ENCODE data around the gene GIPC1.
"Not testable (repeated sequence)": the region's sequence is repeated elsewhere in the genome, so short reads cannot be mapped to it uniquely, and the experiment has no call there.

GIPC1 gene

DNA sequence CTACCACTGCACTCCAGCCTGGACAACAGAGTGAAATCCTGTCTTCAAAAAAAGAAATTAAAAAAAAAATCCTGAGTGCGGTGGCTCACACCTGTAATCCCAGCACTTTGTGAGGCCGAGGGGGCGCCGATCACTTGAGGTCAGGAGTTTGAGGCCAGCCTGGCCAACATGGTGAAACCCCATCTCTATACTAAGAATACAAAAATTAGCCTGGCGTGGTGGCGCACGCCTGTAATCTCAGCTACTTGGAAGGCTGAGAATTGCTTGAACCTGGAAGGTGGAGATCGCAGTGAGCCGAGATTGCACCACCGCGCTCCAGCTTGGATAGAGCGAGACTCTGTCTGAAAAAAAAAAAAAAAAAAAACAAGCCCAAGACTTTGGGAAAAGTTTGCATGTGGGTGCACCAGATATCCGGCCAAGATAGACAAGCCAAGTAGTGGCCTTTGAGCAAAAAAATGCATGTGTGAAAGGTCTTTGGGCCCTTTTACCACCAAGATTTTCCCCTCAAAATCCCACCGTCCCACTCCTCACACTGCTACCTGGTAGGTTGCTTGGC is 16.6 kb upstream of the GIPC1 start:
- TF ChIP-seq, protein P1, sequence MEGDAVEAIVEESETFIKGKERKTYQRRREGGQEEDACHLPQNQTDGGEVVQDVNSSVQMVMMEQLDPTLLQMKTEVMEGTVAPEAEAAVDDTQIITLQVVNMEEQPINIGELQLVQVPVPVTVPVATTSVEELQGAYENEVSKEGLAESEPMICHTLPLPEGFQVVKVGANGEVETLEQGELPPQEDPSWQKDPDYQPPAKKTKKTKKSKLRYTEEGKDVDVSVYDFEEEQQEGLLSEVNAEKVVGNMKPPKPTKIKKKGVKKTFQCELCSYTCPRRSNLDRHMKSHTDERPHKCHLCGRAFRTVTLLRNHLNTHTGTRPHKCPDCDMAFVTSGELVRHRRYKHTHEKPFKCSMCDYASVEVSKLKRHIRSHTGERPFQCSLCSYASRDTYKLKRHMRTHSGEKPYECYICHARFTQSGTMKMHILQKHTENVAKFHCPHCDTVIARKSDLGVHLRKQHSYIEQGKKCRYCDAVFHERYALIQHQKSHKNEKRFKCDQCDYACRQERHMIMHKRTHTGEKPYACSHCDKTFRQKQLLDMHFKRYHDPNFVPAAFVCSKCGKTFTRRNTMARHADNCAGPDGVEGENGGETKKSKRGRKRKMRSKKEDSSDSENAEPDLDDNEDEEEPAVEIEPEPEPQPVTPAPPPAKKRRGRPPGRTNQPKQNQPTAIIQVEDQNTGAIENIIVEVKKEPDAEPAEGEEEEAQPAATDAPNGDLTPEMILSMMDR (IDR thresholded peaks at IDR 0.05; ENCODE audit: low read depth, low read length) = no peak
- no peak for DNase-seq (ENCODE audit: low read depth, low spot score)
- no peak overlapping the region for H3K4me3 ChIP-seq (ENCODE audit: low read depth, low read length)
- in situ Hi-C loops (cut with HindIII; ENCODE audit: low sequenced_read_pairs) = no loop called here

DNA sequence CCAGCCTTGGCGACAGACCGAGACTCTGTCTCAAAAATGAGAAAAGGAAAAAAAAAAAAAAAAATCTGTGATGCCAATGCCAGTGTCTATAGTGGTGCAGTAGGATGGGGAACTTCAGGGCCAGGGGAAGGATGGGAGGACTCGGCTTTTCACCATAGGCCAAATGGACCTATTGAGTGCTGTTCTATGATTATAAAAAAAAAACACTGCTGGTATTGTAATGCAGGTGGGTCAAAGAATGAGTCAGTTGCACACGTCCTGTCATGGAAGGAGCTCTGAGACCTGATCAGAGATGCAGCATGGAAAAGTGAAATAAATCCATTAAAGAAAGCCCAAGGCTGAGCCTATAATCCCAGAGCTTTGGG is 15.3 kb upstream of the GIPC1 start:
- TF ChIP-seq, protein P1 (IDR thresholded peaks at IDR 0.05; ENCODE audit: low read depth, low read length) = no peak
- no peak for DNase-seq (ENCODE audit: low read depth, low spot score)
- in situ Hi-C loops (cut with HindIII; ENCODE audit: low sequenced_read_pairs) = no loop called here
- H3K4me3 ChIP-seq (ENCODE audit: low read depth, low read length) = no peak overlapping the region

DNA sequence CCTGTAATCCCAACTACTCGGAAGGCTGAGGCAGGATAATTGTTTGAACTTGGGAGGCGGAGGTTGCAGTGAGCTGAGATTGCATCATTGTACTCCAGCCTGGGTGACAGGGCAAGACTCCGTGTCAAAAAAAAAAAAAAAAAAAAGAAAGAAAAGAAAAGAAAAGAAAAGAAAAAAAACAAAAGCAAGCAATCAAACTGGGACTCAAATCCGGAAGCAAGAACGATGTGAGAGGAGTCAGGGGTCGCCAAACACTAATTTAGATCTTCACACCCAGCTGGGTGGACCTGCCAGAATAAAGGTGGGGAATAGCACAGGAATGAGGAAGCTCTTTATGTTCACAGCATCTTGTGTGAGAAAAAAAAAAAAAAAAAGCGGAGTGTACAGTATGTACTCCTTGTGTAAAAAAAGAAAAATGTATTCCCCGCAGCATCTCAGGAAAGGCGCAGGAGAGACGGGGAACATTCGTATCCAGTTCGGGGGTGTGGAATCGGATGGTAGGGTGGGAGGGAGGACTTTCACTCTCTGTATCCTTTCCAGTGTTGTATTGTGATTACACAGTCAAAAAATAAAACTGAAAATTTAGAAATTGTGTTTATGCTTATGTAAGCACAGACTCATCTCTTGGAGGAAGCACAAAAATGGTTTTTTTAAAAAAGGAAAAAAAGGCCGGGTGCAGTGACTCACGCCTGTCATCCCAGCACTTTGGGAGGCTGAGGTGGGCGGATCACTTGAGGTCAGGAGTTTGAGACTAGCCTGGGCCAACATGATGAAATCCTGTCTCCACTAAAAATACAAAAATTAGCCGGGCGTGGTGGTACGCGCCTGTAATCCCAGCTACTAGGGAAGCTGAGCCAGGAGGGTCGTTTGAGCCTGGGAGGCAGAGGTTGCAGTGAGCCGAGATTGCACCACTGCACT is 14.6 kb upstream of the GIPC1 start:
- no peak overlapping the region for H3K4me3 ChIP-seq (ENCODE audit: low read depth, low read length)
- TF ChIP-seq, protein P1 (IDR thresholded peaks at IDR 0.05; ENCODE audit: low read depth, low read length) = no peak
- in situ Hi-C loops (cut with HindIII; ENCODE audit: low sequenced_read_pairs) = no loop called here
- peak; percentile 81 for DNase-seq (ENCODE audit: low read depth, low spot score)

DNA sequence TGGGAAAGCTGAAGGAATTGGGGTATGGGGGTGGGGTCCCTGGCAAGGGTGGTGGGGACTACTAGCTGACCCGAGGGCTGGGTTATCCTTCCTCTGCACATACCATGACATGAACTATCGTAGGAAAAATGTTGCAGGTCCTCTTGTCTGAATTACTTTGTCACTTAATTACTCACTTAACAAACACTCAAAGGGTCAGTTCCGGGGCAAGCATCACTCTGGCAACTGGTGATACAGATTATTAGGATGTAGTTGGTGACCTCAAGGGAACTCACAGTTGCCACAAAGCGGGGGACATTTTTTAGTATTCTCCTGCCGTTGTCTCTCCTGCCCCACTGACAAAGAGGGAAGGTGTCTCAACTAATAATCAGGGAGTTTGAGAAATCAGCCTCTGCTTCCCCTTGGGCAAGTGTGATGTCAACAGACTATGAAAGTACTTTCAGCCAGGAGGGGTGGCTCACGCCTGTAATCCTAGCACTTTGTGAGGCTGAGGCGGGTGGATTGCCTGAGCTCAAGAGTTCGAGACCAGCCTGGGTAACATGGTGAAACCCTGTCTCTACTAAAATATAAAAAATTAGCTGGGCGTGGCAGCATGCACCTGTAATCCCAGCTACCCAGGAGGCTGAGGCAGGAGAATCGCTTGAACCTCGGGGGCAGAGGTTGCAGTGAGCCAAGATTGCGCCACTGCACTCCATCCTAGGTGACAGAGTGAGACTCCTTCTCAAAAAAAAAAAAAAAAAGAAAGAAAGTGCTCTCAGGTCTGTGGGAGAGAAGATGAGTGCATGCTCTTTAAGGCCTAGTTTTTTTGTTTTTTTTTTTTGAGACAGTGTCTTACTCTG is 12.0 kb upstream of the GIPC1 start:
- TF ChIP-seq, protein P1 (IDR thresholded peaks at IDR 0.05; ENCODE audit: low read depth, low read length) = no peak
- no peak overlapping the region for H3K4me3 ChIP-seq (ENCODE audit: low read depth, low read length)
- in situ Hi-C loops (cut with HindIII; ENCODE audit: low sequenced_read_pairs) = no loop called here
- no peak for DNase-seq (ENCODE audit: low read depth, low spot score)

DNA sequence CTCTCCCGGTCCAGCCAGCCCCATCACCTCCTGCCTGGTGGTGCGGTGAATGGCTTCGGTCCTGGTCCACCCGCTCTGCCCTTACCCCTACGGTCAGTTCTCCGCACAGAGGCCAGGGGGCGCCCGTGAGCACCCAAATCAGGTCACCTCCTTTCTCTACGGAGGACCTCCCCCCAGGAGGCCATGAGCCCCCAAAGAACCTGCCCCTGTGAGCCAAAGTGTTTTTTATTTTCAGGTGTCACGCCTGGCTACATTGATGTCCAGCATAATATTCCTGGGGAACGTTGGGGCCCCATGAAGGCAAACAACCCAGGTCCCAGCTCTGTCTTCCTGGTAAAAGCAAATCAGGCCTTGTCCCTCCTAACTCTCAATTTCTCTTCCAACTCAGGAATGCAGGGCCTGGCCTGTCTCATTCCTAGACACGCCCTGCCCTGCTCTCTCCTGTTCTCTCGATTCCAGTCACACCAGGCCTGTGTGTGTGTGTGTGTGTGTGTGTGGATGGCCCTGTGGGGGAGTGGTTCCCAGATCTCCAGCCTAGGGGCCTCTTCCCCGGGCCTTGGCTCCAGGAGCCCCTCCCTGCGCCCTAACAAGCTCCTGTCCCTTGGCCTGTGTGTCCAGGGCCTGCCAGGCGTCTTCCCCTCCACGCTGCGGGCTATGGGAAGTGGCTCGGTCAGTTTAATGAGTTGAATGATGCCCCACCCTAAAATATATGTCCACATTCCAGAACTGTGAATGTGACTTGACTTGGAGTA is 9.7 kb upstream of the GIPC1 start:
- no peak overlapping the region for H3K4me3 ChIP-seq (ENCODE audit: low read depth, low read length)
- in situ Hi-C loops (cut with HindIII; ENCODE audit: low sequenced_read_pairs) = no loop called here
- peak; percentile 64 for DNase-seq (ENCODE audit: low read depth, low spot score)
- TF ChIP-seq, protein P1 (IDR thresholded peaks at IDR 0.05; ENCODE audit: low read depth, low read length) = peak; percentile 83

DNA sequence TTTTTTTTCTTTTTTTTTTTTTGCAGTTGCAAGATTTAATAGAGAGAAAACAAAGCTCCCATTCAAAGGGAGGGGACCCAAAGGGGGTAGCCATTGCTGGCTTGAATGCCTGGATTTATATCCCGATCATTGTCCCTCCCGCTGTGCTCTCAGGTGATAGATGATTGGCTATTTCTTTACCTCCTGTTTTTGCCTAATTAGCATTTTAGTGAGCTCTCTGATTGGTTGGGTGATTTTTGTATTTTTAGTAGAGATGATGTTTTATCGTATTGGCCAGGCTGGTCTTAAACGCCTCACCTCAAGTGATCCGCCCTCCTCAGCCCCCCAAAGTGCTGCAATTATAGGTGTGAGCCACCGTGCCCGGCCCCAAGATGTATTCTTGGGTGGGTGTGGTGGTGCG is 8.6 kb upstream of the GIPC1 start:
- in situ Hi-C loops (cut with HindIII; ENCODE audit: low sequenced_read_pairs) = not testable (repeated sequence)

More for the DNA sequence above, 8.6 kb upstream of the GIPC1 start:
- not testable (repeated sequence) for DNase-seq (ENCODE audit: low read depth, low spot score); H3K4me3 ChIP-seq (ENCODE audit: low read depth, low read length)

All from astrocyte of the spinal cord (primary cell).